Glomerular endothelial cell (primary cell): ENCODE results near the gene GRIK4. TPM values are rescaled to one million over a fixed set of nuclear protein-coding genes. Genes with fewer than 3 reads are reported as not detected.

ENCODE experiments used
- DNase-seq: peaks from one replicate; pipeline ENCODE4 v3.0.0-alpha.2; 2011; ENCODE audit warnings: low read depth, low spot score; ENCODE audit errors: extremely low read depth
- total RNA-seq: library from RNA; depleted of rRNA; stranded (reverse); fragments of >200 nt; gene quantifications from 2 replicates; pipeline ENCODE4 v1.2.3, GENCODE V29; 2015

Gene GRIK4
- total RNA-seq, 1 donor from 2014 or later = 0.06 TPM

- DNase-seq = no peak
Observed at GRCh38 chr11:120696597-120697218, 185.2 kb downstream of the GRIK4 start.

- no peak for DNase-seq
Observed at GRCh38 chr11:120698918-120699317, 187.4 kb downstream of the GRIK4 start.

- DNase-seq = no peak
Observed at GRCh38 chr11:120702656-120703055, 191.1 kb downstream of the GRIK4 start.

- no peak for DNase-seq
Observed at GRCh38 chr11:120703358-120704152, 192.0 kb downstream of the GRIK4 start.

- no peak for DNase-seq
Observed at GRCh38 chr11:120704256-120704750, 192.8 kb downstream of the GRIK4 start.

GRCh38 chr11:120706257-120706656 lies 194.7 kb downstream of the GRIK4 start:
- no peak for DNase-seq

- DNase-seq = no peak
Observed at GRCh38 chr11:120707098-120707497, 195.6 kb downstream of the GRIK4 start.

GRCh38 chr11:120707663-120708062 lies 196.1 kb downstream of the GRIK4 start:
- DNase-seq = no peak

- no peak for DNase-seq
Observed at GRCh38 chr11:120708511-120709183, 197.1 kb downstream of the GRIK4 start.

GRCh38 chr11:120709808-120710207 lies 198.3 kb downstream of the GRIK4 start:
- no peak for DNase-seq

GRCh38 chr11:120710354-120711131 lies 199.0 kb downstream of the GRIK4 start:
- DNase-seq = no peak

- no peak for DNase-seq
Observed at GRCh38 chr11:120712014-120712413, 200.5 kb downstream of the GRIK4 start.

- no peak for DNase-seq
Observed at GRCh38 chr11:120712881-120713280, 201.3 kb downstream of the GRIK4 start.

GRCh38 chr11:120713296-120713695 lies 201.7 kb downstream of the GRIK4 start:
- no peak for DNase-seq

- DNase-seq = peak; percentile 14
Observed at GRCh38 chr11:120714438-120714837, 202.9 kb downstream of the GRIK4 start.

GRCh38 chr11:120715239-120715638 lies 203.7 kb downstream of the GRIK4 start:
- DNase-seq = no peak

- no peak for DNase-seq
Observed at GRCh38 chr11:120717042-120717441, 205.5 kb downstream of the GRIK4 start.

GRCh38 chr11:120717623-120718022 lies 206.1 kb downstream of the GRIK4 start:
- no peak for DNase-seq

- DNase-seq = no peak
Observed at GRCh38 chr11:120718171-120718570, 206.6 kb downstream of the GRIK4 start.

- no peak for DNase-seq
Observed at GRCh38 chr11:120719348-120719747, 207.8 kb downstream of the GRIK4 start.

GRCh38 chr11:120720760-120721159 lies 209.2 kb downstream of the GRIK4 start:
- DNase-seq = no peak
